CD1c-positive myeloid dendritic cell (primary cell): ENCODE measurements around the gene ZSCAN18.

Experiments
- DNase-seq: peaks from one replicate; pipeline ENCODE4 v3.0.0-alpha.2; 2016; ENCODE audit errors: extremely low spot score

Gene ZSCAN18

DNA sequence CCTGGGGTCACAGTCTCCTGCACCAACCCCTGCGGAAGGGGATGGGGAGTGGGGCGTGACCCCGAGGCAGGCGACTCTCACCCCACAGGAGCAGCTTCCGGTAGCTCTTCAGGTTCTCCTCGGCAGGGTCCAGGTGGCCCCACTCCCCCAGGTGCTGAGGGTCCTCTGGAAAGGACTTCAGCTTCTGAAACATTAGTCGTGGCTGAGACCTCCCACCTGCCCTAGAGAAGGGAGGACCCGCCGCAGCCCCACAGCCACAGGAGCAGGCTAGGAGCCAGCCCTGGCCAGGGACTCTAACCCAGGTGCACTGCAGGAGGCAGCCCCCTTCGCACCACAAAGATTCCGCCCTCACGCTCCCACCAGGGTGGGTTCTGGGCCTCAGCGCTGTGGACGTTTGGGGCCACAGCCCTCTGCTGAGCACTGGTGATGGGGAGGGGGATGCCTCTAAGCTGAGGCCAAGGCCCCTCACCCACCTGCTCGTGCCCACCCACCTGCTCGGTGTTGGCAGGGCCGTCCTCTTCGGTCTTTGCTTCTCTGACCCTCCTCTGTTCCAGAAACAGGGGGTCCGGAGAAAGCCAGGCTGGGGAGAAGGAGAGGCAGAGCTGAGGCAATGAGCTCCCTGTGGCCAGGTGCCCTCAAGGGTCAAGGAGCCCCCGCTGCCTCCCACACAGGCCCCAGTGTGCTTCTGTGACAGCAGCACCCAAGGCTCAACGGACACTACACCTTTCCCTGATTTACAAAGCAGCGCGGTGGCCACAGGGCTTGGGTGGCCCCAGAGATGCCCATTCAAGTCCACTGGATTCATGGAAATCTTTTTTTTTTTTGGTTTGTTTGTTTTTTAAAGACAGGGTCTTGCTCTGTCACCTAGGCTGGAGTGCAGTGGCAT lies 11.0 kb downstream of the ZSCAN18 start:
- DNase-seq: no peak

DNA sequence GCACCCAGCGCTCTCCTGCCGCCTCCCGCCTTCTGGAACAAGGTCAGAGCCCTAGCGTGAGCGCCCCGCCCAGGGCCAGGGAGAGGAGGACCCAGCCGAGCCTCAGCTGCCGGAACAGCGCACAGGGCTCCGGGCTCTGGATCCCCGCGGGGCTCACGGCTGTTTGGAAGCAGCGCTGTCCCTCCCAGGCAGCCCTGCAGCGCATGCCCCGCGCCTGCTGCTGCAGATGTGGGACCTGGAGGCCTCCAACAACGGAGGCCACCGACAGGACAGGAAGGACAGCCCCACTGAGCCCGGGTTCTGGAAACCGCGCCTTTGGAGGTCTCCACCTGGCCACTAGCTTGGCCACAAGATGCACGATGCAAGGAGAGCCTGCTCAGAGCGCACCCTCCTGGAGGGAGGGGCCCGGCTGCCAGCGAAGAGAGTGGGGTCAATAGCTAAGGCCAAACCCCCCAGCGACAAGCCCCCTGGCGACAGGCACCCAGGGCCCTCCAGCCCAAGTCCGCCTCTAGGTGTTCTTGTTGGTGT lies 12.6 kb downstream of the ZSCAN18 start:
- no peak for DNase-seq

DNA sequence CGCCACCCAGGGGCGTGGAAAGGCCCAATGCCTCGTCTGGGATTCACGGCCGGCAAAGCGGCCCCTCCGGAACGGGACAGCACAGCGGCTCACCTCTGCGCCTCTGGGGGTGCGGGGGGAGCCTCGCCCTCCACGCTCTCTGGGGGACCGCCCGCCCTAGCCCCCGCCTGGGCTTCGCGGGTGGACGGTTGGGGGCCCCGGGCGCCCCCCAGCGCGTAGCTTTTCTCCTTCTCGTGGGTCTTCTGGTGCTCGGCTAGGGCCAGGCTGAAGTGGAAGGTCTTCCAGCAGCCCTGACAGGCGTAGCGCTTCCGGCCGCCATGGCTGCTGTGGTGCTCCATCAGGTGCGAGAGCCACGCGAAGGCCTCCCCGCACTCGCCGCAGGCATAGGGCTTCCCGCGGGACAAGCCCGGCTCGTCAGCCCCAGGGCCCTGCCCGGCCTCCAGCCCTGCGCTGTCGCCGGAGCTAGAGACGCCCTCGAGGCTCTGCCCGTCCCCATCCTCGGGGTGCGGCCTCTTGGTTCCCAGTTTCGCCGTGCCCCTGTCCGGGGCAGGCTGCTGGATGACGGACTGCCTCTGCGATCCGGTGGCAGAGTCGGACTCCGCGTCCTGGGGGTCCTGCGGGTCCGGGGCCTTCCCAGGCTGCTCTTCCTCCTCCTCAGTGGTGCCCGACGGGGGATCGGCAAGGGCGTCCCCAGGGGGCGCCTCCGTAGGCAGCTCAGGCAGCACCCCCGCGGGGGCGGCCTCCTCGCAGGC lies 13.3 kb downstream of the ZSCAN18 start:
- DNase-seq: no peak

DNA sequence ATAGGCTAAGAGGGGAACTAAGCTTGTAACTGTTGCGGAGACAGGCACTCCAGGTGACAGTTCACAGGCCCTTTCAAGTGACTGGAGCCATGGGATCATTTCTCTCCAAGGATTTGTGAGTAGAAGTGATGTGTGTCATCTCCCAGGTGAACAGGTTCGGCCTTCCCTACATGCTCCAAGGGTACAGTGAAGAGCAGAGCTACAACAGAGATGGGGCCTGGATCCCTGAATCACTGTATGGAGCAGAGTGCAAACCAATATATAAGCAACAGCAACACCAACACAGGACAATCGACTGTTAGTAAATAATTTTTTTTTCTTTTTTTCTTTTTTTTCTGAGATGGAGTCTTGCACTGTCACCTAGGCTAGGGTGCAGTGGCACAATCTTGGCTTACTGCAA lies 15.0 kb downstream of the ZSCAN18 start:
- DNase-seq: no peak

DNA sequence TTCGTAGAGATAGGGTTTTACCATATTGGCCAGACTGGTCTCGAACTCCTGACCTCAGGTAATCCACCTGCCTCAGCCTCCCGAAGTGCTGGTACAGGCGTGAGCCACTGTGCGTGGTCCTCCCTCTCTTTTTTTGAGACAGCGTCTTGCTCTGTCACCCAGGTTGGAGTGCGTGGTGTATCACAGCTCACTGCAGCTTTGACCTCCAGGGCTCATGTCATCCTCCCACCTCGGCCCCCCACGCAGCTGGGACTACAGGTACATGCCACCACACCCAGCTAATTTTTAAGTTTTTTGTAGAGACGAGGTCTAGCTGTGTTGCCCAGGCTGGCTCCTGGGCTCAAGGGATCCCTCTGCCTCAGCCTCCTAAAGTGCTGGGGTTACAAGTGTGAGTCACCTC lies 18.2 kb downstream of the ZSCAN18 start:
- no peak for DNase-seq

DNA sequence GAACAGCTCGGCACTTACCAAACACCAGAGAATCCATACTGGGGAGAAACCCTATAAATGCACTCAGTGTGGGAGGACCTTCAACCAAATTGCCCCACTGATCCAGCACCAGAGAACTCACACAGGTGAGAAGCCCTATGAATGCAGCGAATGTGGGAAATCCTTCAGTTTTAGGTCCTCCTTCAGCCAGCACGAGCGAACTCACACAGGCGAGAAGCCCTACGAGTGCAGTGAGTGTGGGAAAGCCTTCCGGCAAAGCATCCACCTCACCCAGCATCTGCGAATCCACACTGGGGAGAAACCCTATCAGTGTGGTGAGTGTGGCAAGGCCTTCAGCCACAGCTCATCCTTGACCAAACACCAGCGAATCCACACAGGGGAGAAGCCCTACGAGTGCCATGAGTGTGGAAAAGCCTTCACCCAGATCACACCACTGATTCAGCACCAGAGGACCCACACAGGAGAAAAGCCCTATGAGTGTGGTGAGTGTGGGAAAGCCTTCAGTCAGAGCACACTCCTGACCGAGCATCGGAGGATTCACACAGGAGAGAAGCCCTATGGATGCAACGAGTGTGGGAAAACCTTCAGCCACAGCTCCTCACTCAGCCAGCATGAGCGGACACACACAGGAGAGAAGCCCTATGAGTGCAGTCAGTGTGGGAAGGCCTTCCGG lies 30.7 kb downstream of the ZSCAN18 start:
- no peak for DNase-seq

DNA sequence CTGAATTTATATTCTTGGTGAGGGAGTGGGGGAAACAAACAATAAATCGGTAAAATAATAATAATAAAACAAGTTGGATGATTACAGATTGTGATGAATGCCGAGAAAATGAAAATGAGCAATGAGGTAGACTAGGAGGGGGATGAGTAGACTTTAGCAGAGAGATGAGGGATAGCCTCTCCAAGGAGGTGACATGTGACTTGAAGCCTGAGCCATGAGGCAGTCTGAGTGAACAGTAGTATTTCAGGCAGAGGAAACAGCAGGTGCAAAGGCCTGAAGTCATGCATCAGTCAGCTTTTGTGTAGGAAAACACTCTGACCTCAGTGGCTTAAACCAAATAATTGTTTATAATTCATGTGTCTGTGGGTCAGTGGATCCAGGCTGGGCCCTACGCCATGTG lies 34.3 kb downstream of the ZSCAN18 start:
- DNase-seq: no peak

DNA sequence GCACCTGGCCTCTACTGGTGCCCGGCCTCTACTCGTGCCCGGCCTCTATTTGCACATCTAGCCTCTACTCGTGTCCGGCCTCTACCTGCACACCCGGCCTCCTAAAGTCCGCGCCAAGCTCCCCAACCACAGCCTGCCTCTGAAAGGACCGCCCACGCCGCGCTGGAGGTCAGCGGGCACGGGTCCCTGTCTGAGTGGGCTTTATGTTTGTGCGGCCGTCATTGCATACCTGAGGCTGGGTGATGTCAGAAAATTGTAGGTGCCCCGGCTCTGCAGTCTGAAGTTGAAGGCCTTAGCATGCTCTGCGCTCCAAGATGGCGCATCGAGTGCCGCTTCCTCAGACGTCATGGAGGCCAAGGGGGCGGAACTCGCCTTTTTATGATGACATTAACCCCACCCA lies 37.8 kb downstream of the ZSCAN18 start:
- no peak for DNase-seq

DNA sequence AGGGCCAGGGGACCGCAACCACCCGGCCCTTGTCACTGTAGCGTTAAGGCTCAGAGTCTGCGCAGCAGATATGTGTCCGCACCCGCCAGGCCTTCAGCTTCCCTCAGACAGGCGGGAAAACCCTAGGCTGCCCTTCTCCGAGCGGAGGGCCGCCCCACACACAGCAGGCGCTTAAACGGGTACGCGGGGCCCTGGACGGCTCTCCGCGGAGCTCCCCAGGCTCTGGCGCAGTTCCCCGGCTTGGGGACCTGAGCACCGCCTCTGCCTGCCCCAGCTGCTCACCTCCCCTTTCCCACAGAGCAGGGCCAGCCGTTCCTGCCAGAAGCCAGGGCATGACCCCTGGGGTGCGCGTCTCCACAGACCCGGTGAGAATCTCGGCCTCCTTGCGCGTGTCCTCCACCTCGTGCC lies 38.4 kb downstream of the ZSCAN18 start:
- DNase-seq: no peak

DNA sequence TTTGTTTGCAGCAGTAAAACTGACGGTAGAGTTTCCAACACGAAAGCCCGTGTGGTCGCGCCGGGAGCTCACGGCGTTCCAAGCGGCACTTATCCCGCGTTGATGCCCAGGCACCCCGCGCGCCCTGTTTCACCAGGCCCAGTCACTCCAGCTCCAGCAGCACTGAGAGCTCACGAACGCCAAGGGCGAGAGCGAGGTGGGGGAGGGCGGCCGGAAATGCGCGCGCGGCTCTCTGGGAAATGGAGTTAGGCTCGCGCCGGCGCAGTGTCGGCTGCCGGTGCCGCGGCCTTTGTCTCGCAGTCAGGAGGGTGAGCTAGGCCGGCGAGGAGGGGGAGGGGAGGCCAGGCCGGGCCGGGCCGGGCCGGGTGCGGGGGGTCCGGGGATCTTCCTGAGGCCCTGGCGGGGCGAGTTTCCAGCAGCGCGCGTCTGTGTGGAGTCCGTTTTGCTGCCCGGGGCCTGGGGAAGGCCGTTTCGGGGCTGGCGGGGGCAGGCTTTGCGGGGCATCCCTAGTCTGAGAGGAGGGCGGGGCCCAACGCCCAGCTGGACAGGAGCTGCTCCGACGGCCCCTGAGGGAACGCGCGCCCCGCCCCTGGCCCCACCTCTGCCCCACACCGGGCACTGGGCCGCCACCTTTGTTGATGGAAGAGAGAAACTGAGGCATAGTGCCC lies 38.9 kb downstream of the ZSCAN18 start, which contains the start of gene ZNF135:
Gene ZNF135, plus strand, starts transcription at position 280 of the 668 bp plus-strand sequence. CDS start 721 bp downstream, outside the sequence.
- DNase-seq: peak; percentile 68

DNA sequence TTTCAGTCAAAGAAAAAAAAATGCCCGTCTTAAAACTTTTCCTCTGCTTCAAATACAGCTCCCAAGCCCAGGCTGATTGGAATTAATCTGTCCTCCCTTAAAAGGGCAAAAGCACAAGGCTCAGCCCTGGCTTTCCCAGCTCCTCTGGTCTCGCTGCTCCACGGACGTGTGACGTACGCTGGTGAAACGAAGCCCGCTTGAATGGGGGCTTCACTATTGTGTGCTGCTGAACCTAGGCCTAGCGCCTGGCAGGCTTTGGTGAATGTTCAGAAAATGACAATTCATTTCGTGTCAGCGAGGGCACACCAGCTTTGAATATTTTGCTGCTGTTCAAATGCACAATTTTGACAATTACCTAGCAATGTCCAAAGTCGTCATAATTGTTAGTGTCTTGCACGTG lies 39.6 kb downstream of the ZSCAN18 start:
- no peak for DNase-seq

DNA sequence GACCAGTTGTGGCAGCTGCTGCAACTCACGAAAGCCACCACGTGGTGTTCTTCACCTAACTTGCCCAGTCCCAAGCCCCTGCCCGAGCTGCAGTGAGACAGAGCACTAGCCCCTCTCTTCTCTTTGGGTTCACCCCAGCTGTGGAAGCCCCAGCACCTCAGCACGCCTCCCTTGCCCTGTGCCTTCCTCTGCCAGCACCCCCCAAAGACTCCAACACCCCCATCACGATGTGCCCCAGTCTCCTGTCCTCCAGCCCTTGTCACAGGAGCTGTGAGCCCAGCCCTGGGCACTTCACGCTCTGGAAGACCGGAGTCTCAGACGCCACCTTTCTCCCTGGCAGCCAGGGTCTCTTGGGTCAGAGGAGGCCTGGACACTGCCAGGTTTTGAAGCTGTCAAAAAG lies 41.2 kb downstream of the ZSCAN18 start:
- DNase-seq: no peak

DNA sequence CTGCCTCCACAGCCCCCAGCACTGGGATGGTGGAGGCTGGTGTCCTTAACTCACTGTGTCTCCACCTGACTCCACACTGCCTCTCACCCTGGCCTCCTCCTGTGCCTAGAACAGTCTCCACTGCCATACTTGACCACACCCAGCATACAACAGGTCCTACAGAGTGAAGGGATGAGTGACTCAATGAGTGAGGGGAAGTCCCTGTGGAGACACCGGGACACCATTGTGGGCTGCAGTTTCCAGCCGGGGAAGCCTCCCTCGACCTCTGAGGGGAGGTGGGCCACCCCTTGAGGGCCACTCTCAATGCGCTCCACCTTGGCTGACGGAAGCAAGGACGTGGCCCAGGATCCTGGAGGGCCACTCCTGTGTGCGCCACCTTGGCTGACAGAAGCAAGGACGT lies 41.8 kb downstream of the ZSCAN18 start:
- DNase-seq: no peak

DNA sequence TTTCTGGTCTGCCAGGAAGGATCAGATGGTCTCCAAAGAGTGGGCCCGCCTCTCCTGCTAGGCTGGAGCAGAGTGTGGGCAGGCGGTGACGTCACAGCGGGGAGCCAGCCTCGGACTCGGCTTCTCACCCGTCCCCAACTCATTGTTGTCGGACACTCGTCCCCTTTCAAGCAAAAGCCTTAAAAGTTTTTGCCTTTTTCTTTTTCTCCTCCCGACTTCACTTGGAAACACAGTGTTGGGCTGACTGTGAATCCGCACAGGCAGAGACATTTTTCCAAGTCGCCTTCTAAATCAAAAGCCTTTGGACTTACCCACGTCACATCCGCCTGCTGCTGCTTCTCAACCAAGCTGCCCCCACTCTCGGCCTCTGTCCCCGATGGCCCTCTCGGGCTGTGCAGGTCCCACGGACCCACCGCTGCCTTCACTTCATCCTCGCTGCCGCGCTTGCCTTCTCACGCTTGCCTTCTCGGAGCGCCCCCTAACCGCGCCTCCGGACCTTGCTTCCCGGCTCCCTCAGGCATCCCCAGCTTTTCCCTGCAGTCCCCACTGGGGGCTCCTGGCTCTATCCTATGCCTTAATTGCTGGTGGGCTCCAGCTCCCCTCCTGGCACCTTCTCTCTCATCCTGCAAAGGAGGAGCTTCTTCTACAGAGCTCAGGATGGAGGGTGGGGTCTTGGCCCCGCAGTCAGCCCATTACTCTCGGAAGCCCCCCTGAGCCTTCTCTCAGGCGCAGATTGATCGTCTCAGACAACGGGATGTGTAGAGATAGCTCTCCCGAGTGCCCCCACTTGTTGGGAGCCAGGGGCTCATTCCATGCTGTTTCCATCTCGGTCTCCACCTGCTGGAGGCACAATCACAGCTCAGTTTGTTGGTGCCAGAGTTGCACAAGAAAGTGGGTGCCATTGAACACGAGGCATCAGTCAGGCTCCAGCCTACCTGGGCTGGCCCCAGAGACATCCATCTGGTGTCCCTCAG lies 42.8 kb downstream of the ZSCAN18 start:
- no peak for DNase-seq

DNA sequence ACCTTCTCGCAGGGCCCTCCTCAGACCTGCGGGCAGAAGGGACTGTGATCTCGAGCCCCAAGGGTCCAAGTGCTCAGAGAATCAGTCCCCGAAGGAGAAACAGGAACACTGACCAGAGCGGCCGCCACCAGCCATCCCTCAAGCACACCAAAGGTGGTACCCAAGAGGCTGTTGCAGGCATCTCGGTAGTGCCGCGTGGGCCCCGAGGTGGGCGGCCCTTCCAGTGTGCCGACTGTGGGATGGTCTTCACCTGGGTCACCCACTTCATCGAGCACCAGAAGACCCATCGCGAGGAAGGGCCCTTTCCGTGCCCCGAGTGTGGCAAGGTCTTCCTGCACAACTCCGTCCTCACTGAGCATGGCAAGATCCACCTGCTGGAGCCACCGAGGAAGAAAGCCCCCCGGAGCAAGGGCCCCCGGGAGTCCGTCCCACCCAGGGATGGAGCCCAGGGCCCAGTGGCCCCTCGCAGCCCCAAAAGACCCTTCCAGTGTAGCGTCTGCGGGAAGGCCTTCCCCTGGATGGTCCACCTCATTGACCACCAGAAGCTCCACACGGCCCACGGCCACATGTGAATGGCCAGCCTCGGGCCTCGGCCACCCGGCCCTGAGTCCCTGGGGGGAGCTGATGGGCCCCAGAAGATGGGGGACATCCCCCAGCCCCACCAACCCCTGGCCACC lies 44.4 kb downstream of the ZSCAN18 start:
- DNase-seq: no peak

DNA sequence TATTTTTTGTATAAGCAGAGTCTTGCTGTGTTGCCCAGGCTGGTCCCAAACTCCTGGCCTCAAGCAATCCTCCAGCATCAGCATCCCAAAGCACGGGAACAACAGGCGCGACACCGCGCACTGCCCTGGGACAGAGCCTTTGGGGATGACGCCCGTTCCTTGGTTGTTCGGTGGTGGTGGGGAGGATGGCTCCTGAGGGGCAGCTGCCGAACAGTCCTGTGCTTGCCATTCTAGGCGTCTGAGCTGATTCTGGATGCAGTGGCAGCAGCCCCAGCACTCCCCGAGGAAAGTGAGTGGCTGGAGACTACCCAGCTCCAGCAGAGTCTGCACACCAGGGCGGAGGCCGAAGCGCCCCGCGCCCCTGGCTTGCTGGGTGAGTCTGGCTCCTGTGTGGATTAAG lies 45.8 kb downstream of the ZSCAN18 start:
- no peak for DNase-seq

DNA sequence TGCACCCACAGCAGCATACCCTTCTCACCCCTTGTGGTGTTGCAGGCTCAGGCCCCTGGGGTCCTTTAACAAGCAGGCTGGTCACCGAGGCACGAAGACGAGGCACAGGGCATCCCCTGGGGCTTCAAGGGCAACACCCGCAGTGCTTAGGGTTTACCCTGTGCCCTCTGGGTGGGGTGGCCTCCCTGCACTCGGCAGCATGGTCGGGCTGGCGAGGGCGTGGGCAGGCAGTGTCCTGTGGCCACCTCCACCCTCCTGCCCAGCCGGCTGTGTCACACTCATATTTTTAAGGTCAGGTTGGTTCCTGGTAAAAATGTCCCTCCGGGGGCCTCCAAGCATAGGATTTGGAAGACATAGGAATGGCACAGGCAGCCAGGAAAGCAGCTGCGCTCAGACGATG lies 50.4 kb downstream of the ZSCAN18 start:
- no peak for DNase-seq

DNA sequence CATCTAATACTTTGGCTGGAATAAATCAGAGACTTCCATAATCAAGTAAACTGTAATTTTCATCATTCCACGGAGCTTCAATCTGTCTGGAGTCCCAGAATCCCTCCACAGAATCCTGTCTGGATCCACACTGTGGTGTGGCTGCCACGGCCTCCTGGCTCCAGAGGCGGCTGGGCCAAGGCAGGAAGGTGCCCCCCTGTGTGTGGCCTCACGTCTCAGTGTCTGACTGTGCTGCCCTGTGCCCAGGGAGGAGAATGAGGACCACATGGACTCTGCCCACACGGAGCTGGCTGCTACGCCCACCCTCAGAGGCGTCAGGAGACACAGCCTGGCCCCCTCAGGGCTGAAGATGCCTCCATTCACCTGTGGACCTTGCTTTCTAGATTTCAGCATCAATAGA lies 51.2 kb downstream of the ZSCAN18 start:
- no peak for DNase-seq

DNA sequence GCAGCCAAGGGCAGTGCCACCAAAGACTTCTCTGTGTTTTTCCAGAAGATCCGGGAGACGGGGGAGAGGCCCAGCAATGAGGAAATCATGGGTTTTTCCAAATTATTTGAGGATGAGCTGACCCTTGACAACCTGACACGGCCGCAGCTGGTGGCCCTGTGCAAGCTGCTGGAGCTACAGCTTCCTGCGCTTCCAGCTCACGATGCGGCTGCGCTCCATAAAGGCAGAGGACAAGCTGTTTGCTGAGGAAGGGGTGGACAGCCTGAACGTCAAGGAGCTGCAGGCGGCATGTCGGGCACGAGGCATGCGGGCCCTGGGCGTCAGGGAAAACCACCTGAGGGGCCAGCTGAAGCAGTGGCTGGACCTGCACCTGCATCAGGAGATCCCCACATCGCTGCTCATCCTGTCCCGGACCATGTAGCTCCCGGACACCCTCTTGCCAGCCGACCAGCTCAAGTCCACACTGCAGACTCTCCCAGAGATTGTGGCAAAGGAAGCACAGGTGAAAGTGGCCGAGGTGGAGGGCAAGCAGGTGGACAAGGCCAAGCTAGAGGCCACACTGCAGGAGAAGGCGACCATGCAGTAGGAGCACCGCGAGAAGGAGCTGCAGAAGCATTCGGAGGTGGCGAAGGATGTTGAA lies 52.5 kb downstream of the ZSCAN18 start:
- no peak for DNase-seq
